Measurements from ENCODE around the gene FPGS.
A peak's percentile ranks its signal among the peaks of the same experiment; 100 is the strongest.
"Not testable (repeated sequence)": the region's sequence is repeated elsewhere in the genome, so short reads cannot be mapped to it uniquely, and the experiment has no call there.

Gene FPGS

DNA sequence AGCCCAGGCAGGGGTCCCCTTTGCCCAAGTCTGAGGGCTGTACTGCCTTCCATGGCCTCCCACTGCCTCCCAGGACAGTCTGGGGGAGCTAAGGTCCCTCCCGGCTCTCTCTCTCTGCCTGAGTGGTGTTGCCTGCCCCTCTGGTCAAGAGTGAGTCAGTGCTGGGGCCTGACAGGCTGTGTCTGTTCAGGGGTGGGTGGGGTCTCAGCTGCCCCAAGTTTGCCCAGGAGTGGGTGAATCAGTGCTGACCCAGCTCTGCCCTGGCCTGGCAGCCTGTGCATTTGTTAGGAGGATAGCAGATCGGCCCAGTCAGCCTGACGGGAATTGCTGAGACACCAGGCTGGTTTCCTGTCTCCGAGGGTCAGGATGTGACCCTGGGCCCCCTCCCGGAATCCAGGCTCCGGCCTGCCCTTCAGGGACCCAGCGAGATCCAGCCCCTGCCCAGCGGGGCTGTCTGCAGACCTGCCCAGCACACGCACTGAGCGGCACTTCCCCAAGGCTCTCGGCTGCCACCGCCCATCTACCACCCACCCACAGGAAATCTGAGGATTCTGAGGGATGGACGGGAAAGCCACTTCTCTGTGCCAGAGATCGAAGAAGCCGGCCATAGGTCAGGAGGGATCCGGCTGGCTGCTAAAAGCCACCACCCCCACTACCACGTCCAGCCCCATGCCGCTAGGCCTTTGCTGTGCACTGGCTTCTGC is 35.8 kb downstream of the FPGS start:
- peak; percentile 93 for DNase-seq (ENCODE audit: low read depth)

DNA sequence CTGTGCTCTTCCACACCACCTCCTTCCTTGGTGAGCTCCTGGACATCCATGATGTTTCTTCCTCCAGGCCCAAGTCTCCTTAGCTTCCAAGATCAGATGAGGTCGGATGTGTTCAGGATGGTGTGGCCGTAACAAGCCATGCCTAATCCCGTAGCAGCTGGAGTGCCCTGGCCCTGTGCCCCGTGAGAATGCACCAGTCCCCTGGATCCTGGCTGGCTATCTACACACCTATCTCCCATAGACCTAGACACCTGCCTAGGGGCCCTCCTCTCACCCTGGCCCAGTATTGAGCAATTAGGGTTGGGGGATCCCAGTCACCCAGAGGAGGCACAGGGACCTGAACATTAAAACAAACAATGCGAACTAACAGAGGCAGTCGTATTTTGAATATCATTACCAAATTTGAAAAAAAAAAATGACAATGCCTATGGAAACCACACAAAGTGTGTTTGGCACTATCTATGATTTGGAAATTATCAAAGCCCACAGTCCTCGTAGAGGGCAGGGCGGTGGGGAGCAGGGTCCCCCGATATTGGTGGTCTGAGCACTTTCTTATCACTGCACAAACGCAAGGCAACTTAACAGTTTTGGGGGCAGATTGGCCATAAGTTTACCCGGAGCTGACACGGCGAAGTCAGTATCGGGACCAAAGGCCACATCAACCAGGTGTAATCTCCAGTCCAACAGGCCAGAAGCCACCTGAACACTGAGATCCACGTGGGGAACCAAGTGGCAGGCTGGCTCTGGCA is 38.6 kb downstream of the FPGS start:
- DNase-seq (ENCODE audit: low read depth): no peak

DNA sequence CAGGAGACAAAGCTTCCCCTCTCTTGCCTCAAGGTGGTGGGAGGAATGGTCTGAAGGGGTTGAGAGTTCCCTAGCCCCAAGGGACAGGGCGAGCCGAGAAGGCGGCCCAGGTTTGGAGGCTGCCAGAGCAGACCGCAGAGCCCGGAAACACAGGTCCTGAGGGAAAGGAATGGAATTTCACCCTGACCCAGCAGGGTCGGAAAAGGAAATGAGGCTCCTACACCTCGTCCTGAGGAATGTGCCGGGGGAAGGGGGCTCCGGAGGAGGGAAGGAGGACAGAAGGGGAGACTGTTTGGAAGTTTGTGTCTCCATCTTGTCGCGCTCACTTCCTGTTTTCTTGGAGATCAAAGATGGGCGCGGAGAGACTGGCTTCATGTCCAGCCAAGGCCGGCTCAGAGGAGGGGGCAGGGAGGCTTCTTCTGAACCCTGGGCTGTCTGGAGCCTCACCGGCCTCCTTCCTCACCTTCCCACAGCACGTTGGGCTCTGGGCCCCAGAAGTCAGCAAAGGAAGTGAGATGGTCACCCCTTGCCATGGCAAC is 42.2 kb downstream of the FPGS start:
- DNase-seq (ENCODE audit: low read depth): no peak

DNA sequence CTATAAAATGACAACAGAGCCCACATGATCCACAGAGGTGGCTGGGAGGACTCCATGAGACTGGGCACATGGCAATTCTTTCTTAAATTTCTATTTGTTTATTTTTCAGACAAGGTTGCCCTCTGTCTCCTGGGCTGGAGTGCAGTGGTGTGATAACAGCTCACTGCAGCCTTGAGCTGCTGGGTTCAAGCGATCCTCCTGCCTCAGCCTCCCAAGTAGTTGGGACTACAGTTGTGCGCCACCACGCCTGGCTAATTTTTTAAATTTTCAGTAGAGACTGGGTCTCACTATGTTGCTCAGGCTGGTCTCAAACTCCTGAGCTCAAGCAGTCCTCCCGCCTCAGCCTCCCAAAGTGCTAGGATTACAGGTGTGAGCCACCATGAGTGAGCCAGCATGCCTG is 42.9 kb downstream of the FPGS start:
- DNase-seq (ENCODE audit: low read depth): not testable (repeated sequence)

DNA sequence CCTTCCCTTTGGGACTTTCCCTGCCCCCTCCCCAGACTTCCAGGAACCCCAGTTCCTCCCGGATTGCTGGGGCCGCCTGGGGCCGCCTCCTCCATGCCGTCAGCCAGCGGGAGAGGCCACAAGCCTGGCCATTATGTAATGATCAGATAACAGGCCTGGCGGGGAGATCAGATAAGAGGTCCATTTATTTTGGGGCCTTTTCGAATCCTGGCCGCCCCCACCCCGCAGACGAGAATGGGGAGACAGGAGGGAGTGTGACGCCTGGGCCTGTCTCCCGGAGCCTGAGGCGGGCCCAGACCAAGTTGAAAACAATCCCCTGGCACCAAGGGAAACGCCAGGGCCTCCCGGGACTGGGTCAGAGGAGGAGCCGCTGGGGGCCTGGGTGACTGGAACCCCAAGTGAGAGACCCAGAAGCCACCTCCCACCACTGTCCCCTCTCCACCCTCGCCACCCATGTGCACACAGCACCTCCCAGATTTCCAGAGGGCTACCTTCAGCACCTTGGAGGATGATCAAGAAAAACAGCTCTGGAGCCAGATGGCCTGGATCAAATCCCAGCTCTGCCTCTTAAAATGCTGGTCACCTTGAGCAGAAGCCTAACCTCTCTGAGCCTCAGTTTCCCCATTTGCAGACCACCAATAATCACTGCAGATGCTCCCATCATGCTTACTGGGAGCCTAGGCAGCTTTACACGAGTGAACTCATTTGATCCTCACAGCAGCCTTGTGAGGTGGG is 43.9 kb downstream of the FPGS start:
- DNase-seq (ENCODE audit: low read depth): no peak

DNA sequence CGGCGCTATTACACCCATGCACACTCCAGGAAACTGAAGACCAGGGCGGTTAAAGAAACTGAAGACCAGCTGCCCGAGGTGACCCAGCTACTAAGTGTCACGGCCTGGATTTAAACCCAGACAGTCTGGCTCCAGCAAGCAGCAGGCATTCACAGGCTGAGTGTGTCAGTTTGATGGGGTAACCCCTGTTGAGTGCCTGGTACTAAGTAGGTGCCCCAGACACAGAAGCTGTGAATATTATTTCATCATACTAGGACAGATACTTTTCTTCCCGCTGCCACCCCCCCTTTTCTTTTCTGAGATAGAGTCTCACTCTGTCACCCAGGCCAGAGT is 44.5 kb downstream of the FPGS start:
- DNase-seq (ENCODE audit: low read depth): no peak

DNA sequence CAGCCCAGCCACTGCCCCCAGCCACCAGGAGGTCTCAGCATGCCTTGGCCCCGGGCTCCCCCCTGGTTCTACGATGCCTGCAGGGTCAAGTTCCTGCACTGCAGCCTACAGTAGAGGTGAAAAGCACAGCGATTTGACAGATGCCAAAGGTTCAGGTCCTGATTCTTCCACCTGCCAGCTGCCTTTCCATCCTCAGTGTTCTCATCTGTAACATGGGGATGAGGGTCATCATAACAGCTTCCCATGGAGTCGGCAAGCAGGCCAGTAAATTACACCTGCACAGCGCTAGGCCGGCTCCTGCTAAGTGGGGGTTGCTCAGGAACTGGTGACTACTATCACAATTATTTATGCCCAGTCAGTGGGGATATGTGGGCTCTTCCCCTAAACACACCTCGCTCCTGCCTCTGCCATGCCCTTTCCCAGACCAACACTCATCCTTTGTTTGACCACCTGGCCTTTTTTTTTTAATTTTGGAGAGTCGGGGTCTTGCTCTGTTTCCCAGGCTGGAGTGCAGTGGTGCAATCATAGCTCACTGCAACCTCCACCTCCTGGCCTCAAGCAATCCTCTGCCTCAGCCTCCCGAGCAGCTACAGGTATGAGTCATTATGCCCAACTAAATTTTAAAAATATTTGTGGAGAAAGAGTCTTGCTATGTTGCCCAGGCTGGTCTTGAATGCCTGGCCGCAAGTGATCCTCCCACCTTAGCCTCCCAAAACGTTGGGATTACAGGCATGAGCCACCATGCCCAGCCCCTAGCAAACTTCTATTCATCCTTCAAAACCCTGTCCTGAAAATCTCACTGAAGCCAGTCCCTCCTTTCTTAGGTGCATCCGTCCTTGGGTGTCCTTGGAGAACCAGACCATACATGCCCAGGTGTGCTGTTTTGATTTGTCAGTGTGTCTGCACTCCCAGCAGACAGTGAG is 45.4 kb downstream of the FPGS start:
- no peak for DNase-seq (ENCODE audit: low read depth)

DNA sequence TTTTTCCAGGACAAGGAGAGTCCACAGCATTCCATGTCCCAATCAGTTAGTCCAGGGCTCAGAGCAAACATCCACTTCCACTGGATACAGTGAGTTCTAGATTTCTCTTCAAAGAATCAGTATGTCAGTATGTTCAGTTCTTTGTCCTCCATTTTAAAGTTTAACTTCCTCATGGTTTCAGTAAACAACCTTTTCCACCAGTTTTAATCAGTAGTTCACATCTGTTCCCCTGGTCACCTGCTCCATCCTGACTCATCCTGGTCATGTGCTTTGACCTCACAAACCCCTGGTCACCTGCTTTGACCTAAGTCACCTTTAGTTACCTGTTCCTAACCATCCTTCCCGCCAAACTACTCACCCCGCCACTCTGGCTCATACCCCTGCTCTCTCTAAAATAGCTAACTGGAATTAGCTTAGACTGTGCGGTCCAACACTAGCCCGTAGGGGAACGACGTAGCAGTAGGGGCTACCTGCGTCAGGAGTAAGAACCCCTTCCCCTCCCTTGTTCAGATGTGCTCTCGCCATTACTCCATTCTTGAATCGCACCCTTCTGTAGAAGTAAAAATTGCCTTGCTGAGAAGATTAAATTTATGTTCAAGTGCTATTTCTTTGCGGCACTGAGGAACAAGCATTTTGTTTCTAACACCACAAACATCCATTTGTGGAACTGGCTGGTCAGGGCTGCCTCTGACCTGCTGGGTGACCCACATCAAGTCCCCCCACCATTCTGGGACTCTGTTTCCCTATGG is 46.2 kb downstream of the FPGS start:
- no peak for DNase-seq (ENCODE audit: low read depth)

DNA sequence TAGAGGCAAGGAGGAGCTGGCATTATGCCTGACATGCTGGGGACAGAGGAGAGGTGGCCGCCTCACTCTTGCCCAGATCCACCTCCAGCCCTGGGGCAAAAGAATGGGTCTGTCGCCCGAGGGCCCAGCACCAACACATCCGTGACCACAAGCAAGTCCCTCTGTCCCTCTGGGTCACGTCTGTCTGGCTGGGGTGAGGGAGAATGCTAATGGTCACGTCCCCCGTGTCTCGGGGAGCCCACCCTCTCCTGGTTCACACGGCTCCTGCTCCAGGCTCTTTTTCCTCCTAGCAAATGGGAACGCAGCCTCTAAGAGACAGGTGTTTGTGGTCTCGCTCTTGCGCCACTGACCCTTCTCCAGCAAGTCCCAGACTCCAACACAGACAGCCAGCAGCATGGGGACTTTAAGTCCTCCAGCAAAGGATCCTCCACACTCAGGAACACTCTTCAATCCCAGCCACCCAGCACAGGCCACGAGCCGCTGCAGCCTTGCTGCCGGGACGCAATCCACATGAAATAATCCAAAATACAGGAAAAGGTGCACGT is 47.7 kb downstream of the FPGS start:
- no peak for DNase-seq (ENCODE audit: low read depth)

DNA sequence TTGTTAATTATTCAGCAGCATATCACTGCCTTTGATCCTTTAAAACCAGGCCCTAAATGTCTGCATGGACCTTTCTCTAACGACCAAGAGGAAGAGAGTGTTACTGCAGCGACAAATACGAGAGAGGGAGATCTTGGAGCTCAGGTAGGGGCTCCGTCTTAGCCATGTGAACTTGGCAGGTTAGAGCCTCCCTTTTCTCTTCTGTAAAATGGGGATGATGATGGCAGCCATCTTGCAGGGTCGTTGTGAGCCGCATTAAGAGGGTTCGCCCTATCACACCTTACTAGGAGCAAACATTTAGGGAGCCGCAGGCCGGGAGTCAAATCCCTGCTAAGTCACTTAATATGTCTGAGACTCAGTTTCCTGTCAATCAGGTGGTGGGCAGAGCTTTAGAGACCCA is 50.1 kb downstream of the FPGS start:
- no peak for DNase-seq (ENCODE audit: low read depth)

DNA sequence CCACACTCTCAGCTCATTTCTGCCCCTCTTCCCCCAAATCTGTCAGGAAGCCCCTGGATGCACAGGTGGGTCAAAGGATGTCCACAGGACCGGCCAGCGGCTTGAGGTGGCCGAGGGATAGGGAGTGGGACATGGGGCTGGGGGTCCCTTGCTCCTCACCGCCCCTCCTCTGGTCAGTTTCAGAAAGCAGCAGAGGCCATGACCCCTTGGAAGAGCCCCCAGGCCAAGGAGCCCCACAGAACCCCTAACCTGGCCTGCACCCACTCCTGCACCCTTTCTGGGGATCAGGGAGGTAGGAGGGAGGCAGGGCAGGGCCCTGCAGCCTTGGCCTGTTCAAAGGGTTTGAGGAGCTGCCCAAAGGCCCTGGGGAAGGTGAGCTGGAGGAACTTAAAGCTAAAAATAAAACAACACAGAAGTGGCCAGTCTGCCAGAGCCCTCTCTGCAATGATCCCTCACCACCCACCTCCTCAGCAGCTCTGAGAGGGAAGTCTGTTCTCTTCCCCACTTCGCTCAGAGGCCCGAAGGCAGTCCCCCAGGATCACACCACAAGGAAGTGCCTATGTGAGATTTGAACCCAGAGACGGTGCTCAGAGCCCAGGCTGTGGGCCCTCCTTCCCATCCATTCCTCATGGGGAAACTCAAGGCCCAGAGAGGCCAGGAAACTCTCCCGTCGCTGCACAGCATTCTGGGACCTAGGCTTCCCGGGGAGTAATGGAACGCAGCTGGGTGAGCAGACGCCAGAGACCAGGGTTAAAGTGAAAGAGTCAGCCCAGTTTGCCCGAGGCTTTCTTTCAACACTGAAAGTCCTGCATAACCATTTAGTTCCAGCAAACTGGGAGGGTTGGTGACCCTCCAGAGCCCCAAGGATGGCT is 50.9 kb downstream of the FPGS start:
- DNase-seq (ENCODE audit: low read depth): no peak

DNA sequence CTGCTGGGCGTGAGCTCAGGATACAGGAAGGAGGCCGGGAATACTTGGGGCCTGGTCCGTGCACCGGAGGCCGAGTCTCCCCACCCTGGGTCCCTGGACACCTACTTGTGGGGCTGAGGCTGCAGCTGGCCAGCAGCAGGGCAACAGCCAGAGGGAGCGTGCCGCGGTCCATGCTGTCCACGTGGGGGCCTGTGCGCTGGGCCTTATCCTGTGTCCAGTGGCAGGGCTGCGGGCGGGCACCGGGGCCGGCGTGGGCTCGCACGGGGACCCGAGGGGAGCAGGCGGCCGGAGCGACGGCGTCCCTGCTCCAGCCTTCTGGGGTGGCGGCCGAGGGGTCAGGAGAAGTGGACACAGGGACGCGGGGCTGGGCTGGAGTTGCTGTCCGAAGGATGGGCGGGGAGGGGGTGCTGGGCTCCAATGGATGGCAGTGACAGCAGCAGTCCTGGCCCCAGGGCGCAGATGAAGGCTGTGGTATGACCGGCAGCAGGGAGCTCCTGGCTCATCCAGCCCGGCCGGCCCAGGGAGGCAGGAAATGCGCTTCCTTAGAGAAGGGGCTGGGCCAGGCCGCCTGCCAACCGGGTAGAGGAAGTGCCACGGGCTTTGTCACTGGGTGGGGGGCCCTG is 51.6 kb downstream of the FPGS start, which contains the start of gene ENG:
Gene ENG (minus strand): TSS at position 475 of the 623 bp plus-strand sequence. CDS start 303 bp downstream, at position 172.
- DNase-seq (ENCODE audit: low read depth): peak; percentile 42

DNA sequence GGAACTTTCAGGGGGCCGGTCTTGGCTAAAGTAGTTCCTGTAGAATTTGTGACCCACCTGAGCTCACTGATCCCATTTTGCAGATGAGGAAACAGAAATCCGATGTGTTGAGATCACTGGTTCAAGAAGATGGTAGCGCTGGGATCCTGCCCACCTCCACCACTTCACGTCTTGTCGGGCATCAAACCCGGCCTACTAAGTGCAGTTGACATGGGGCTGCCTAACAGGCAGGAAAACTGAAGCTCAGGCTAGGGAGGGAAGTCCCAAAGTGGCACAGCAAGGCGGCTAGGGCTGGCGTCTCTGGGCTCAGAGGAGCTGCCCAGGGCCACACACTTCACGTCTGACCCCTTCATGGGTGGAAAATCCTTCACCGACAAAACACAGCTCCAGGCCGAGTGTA is 52.3 kb downstream of the FPGS start:
- DNase-seq (ENCODE audit: low read depth): no peak

DNA sequence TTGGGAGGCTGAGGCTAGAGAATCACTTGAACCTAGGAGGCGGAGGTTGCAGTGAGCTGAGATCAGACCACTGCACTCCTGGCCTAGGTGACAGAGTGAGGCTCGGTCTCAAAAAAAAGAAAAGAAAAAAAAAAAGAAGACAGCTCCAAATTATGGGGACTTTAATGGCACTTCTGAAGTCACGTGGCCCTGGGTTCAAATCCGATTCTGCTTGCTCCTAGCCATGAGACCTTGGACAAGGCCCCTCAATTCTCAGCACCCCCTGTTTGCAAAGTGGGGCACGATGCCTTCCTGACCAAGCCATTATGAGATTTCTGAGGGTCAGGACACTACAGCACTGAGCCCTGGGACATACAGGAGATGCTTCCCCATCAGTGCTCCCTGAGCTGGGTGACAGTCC is 52.8 kb downstream of the FPGS start:
- no peak for DNase-seq (ENCODE audit: low read depth)

DNA sequence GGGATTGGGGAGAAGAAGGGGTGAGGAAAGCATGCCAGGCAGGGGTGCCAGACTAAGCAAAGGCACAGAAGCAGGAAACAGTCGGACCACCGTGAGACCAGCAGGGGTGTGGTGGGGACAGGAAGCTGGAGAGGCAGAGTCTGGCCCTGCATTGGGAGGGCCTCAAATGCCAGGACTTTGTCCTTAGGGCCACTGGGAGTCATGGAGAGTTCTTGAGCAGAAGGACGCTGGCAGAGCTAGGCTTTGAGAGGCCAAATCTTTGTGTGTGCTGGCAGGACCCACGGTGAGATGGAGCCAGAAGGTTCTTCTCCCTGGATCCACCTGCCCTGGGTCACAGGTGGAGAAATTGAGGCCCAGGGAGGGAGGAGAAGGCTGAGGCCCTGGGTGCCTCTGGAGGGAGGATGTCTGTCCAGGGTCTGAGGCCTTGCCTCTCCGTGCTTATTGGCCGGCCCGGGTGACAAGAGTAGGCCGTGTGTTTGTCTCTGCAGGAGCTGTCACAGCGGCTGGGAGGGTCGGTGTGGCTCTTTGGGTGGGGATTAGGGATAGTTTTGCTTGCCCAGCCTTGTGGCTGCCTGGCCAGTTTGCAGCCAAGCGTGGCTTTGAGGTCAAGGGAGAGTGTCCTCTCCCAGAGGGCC is 53.5 kb downstream of the FPGS start:
- no peak for DNase-seq (ENCODE audit: low read depth)

DNA sequence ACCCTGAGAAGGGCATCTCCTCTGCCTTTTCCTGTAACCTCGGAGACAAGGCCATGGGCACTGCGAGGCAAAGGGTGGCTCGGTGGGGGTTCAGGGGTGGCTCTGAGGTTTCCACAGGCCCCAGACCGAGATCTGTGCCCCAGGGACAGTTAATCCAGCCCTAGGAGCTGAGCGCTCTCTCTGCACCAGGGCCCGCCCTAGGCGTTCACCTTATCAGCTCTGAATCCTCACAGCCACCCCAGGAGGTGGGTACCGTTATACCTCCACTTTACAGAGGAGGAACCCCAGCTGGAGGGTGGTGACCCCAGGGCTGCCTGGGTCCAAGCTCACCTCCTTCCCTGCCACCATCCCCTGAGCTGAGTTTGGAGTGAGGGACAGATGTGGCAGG is 54.0 kb downstream of the FPGS start:
- no peak for DNase-seq (ENCODE audit: low read depth)

DNA sequence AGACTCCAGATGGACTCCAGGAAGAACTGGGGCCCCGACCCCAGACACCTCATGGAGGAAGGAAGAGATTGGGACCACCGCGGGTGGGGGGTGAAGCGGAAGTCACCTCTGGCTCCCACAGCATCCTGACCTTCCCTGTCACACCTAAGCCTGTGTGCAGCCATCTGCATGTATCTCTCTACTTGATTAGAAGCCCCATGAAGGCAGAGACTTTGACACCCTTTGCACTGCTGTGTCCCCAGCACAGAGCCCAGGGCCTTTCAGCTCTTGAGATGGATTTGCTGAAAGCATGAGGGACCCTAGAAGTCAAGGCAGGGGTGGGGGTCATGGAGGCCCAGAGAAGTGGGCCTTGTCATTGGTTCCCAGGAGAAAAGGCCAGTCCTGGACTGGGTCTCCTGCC is 54.6 kb downstream of the FPGS start:
- DNase-seq (ENCODE audit: low read depth): no peak

DNA sequence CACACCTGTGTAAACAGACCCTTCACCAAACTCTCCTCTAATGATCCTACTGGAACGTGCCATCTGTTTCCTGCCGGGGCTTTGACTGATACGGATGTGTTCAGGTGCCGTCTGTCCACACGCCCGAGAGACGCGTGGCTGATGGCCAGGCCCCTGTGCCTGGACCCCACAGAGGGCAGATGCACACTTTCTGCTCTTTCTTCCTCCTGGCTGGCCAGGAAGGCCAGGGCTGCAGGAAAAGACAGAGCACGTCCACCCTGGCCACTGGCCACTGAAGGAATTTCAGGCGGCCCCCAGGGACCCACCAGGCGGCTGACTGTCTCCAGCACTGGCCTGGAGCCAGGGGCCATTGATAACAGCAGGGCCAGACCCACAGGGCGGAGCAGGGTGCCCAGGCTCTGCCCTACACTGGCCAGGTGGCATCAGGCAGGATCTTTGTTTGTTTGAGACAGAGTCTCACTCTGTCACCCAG is 55.4 kb downstream of the FPGS start:
- DNase-seq (ENCODE audit: low read depth): no peak

DNA sequence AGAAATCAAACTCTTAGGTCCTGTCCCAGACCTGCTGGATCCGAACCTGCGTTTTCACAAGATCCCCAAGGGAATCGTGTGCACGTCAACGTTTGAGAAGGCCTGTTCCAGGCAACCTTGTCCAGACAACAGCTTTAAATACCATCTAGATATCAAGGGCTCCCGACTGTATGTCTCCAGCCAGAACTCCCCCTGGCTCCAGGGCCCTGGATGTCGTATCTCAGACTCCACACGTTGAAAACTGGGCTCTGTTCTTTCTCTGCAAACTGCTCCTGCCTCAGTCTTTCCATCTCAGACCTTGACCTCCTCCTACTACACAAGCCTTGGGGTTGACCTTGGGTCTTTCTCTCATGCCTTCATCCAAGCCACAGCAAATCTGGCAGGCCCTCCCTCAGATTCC is 57.6 kb downstream of the FPGS start:
- DNase-seq (ENCODE audit: low read depth): no peak
